Heart right ventricle (tissue), 16 donors: Measurements from ENCODE around the gene AKT3. TPM values are rescaled to one million over a fixed set of nuclear protein-coding genes. Genes with fewer than 3 reads are reported as not detected.

Source experiments
- ATAC-seq, 8 donors: fragments of 200-7000 bp; cut with Tn5 transposase; one replicate each; pipeline ENCODE4 v1.9.1; 2020; ENCODE audit warnings: mild to moderate bottlenecking in 8 of 8, moderate library complexity in 8 of 8, moderate number of reproducible peaks in 1 of 8
- DNase-seq, 2 donors: peaks; one replicate each; pipeline ENCODE4 v3.0.0-alpha.2; 2020
- H3K27ac ChIP-seq, 10 donors: fragments of 200-600 bp; sonication (generic) in 2 of 10; one replicate each; pipeline versions ENCODE4 v1.5.0 to v1.8.0; 2020 to 2022; ENCODE audit warnings: mild to moderate bottlenecking in 3 of 10
- H3K27me3 ChIP-seq, 7 donors: fragments of 200-600 bp; one replicate each; pipeline ENCODE4 v1.8.0; 2021 to 2022; ENCODE audit warnings: mild to moderate bottlenecking in 2 of 7
- H3K36me3 ChIP-seq, 9 donors: fragments of 200-600 bp; sonication (generic) in 1 of 9; one replicate each; pipeline versions ENCODE4 v1.5.0 to v1.8.0; 2020 to 2022; ENCODE audit warnings: mild to moderate bottlenecking in 2 of 9
- H3K4me1 ChIP-seq, 9 donors: fragments of 200-600 bp; sonication (generic) in 1 of 9; one replicate each; pipeline versions ENCODE4 v1.5.0 to v1.8.0; 2020 to 2022; ENCODE audit warnings: mild to moderate bottlenecking in 4 of 9
- H3K4me3 ChIP-seq, 10 donors: fragments of 200-600 bp; sonication (generic) in 2 of 10; one replicate each; pipeline versions ENCODE4 v1.5.0 to v1.8.0; 2020 to 2022; ENCODE audit warnings: mild to moderate bottlenecking in 7 of 10, moderate library complexity in 2 of 10
- H3K9me3 ChIP-seq, 11 donors: fragments of 200-600 bp in 10 of 11; sonication (generic) in 2 of 11; one replicate each; pipeline versions ENCODE4 v1.5.0 to v1.8.0; 2013 to 2022; ENCODE audit warnings: mild to moderate bottlenecking in 2 of 11, control low read depth in 1 of 11, moderate library complexity in 1 of 11
- CTCF ChIP-seq, 9 donors: fragments of 200-600 bp; sonication (generic) in 2 of 9; IDR thresholded peaks; one replicate each; pipeline versions ENCODE4 v1.5.0 to v1.8.0; 2021 to 2022; ENCODE audit warnings: antibody characterized with exemption in 9 of 9, mild to moderate bottlenecking in 5 of 9, moderate library complexity in 1 of 9
- WGBS, 2 donors: extraction: QIAGEN DNeasy Blood & Tissue Kit; methylation state at CpG; one replicate each; pipeline ENCODE4 v1.1.7; 2013; ENCODE audit warnings: inconsistent platforms in 1 of 2; 5-methylcytosine and 5-hydroxymethylcytosine counted together
- intact Hi-C, 10 donors: fragments of 100-400 bp; cut with DNase I; formaldehyde crosslinking; loops; one replicate each; pipeline versions ENCODE4 v1.11.1 to v1.14.2; 2022
- long read RNA-seq, 3 donors: library from polyadenylated mRNA; unstranded; transcript quantifications; one replicate each; pipeline ENCODE4 v2.0.0, GENCODE V29; 2020 to 2021
- polyA plus RNA-seq, 2 donors: library from polyadenylated mRNA; stranded (reverse); fragments of 200-250 nt; gene quantifications; one replicate each; pipeline ENCODE4 v1.2.3, GENCODE V29; 2013
- total RNA-seq, 10 donors: library from RNA; stranded (reverse); fragmentation: NEBNext Ultra II Directional in 3 of 10; extraction: Animal tissue kit (Norgen Biotek cat#: 25700) in 3 of 10; gene quantifications; one replicate each; pipeline versions ENCODE4 v1.2.1 to v1.2.4, GENCODE V29; 2021 to 2023
- donor health status: Arrhythmogenic right ventricular cardiomyopathy.
- donor health status: ischemic (EF 13 %, LVEDD 7.1; RV severe dilation, severe dysfunction).
- donor health status: healthy with polysubstance abuse.
- donor health status: DM: no; HTN: yes; CAD: no.
- donor health status: DM: no; HTN: no; CAD: no.
- donor health status: ischemic (EF 25% LVEDD 6.9; RV normal size, moderate dysfunction).
- donor health status: ischemic (EF 25% LVEDD 5.7; RV mildly dilated, moderate dysfunction).
- donor health status: healthy.
- donor health status: DM: yes; HTN: yes; CAD: no.
- donor health status: Ischemic cardiomyopathy.
- donor health status: ischemic (EF 35%, LVEDD 5.7; RV mildly dilated, moderate dysfunction).
- donor health status: nonischemic (EF 11% LVEDD 7.7; RV severe dilation, severe dysfunction).
- donor health status: DM: yes; HTN: yes; CAD: no.
- donor health status: PGD.
- donor health status: ischemic (EF 29% LVEDD 5.4; RV normal size, mild dysfunction).
- donor health status: nonischemic (EF 23%, LVEDD 6.1; RV moderate dilation, normal function).

The AKT3 gene
- total RNA-seq, result 10 to 100 TPM; 11.8 to 27.6 (median 18.8) TPM
- polyA plus RNA-seq, result 1 to 10 TPM; 6.5 to 7.2 TPM
- long read RNA-seq, donor 1, partial matches to known transcripts, result 0 of 4 reads
- long read RNA-seq, donor 1, other reads (novel, unspliced or antisense), result 4 of 4 reads
- long read RNA-seq, donor 2, full-length matches to known transcripts, result 1 of 9 reads
- long read RNA-seq, donor 2, partial matches to known transcripts, result 0 of 9 reads
- long read RNA-seq, donor 2, other reads (novel, unspliced or antisense), result 8 of 9 reads
- long read RNA-seq, donor 3, partial matches to known transcripts, result 0 of 7 reads
- long read RNA-seq, donor 3, other reads (novel, unspliced or antisense), result 7 of 7 reads

GRCh38 chr1:243850202-243850451, at the start of gene AKT3:
Gene AKT3, minus strand, starts transcription at chr1:243850243. Its CDS starts 7,073 bp downstream, at chr1:243843170.
- DNase-seq, result peak; percentile 80 to 82
- ATAC-seq, result peak; percentile 77 to 90 (median 84)
- H3K36me3 ChIP-seq, result no peaks in the 10 kb centered on the region
- intact Hi-C loops, result loop anchor here in 2 of 10 donors (5.0 to 10.0 kb wide), 2 partner anchors 195 to 422 kb away; no protein-coding TSS in a partner anchor
- H3K27ac ChIP-seq, result peak within 1 kb of the TSS; percentile 92 to 99 (median 96)
- peaks cover 0 to 3% (median 0%) of the 10 kb centered on the region in 11 donors for H3K9me3 ChIP-seq
- TF ChIP-seq CTCF (IDR thresholded peaks at IDR 0.05), result no peak
- WGBS, 2 donors, result 0 to 1% methylated on average over 9 to 14 of the region's 32 CpGs
- H3K27me3 ChIP-seq, result peaks cover 0 to 42% (median 15%) of the 10 kb centered on the region in 7 donors
- H3K4me1 ChIP-seq, result peaks cover 0 to 24% (median 14%) of the 10 kb centered on the region in 9 donors
- H3K4me3 ChIP-seq, result peak within 1 kb of the TSS; percentile 76 to 90 (median 81)

- WGBS, 2 donors, result 84% methylated on average over 2 of the region's 2 CpGs
- H3K4me1 ChIP-seq, result no peaks in the 10 kb centered on the region
- no peak for DNase-seq
- H3K4me3 ChIP-seq, result no peak overlapping the region
- ATAC-seq, result no peak
- H3K36me3 ChIP-seq, result no peaks in the 10 kb centered on the region
- intact Hi-C loops, result no loop called here
- TF ChIP-seq CTCF (IDR thresholded peaks at IDR 0.05), result no peak
- H3K27me3 ChIP-seq, result peaks cover 0 to 18% (median 5%) of the 10 kb centered on the region in 7 donors
- H3K27ac ChIP-seq, result no peak overlapping the region
- no peaks in the 10 kb centered on the region for H3K9me3 ChIP-seq
These were observed 48.2 kb upstream of the AKT3 start for GRCh38 chr1:243898278-243898677.

- H3K36me3 ChIP-seq, result no peaks in the 10 kb centered on the region
- peaks cover 0 to 16% (median 0%) of the 10 kb centered on the region in 7 donors for H3K27me3 ChIP-seq
- DNase-seq (no peak), ATAC-seq (no peak)
- H3K4me1 ChIP-seq, result no peaks in the 10 kb centered on the region
- WGBS, 2 donors, result 74% methylated on average over 2 of the region's 2 CpGs
- H3K4me3 ChIP-seq, result no peak overlapping the region
- H3K9me3 ChIP-seq, result no peaks in the 10 kb centered on the region
- intact Hi-C loops, result no loop called here
- no peak for TF ChIP-seq CTCF (IDR thresholded peaks at IDR 0.05)
- H3K27ac ChIP-seq, result no peak overlapping the region
These were observed 46.3 kb upstream of the AKT3 start for GRCh38 chr1:243896313-243896712.

- 78 to 85% methylated on average over 3 of the region's 3 CpGs for WGBS, 2 donors
- no peak overlapping the region for H3K4me3 ChIP-seq
- intact Hi-C loops, result no loop called here
- ATAC-seq (no peak), DNase-seq (no peak)
- H3K9me3 ChIP-seq, result no peaks in the 10 kb centered on the region
- TF ChIP-seq CTCF (IDR thresholded peaks at IDR 0.05), result no peak
- no peak overlapping the region for H3K27ac ChIP-seq
- peaks cover 0 to 7% (median 0%) of the 10 kb centered on the region in 7 donors for H3K27me3 ChIP-seq
- H3K4me1 ChIP-seq, result no peaks in the 10 kb centered on the region
- H3K36me3 ChIP-seq, result no peaks in the 10 kb centered on the region
These were observed 42.4 kb upstream of the AKT3 start for GRCh38 chr1:243892456-243892855.
